Mesenteric fat pad (tissue), 1 donor: ENCODE data around the gene TMEM185B. TPM values are rescaled to one million over a fixed set of nuclear protein-coding genes. Genes with fewer than 3 reads are reported as not detected.
A peak's percentile ranks its signal among the peaks of the same experiment; 100 is the strongest.

ENCODE experiments used
- DNase-seq: peaks from one replicate; pipeline ENCODE4 v3.0.0-alpha.2; 2020; ENCODE audit warnings: low spot score
- total RNA-seq: library from RNA; stranded (reverse); fragmentation: NEBNext Ultra II Directional; extraction: Animal tissue kit (Norgen Biotek cat#: 25700); gene quantifications from one replicate; pipeline ENCODE4 v1.2.1, GENCODE V29; 2021
- donor health status: DM: yes; HTN: yes; CAD: no.

TMEM185B gene
- total RNA-seq, 1 donor from 2014 or later: 20.4 TPM

DNA sequence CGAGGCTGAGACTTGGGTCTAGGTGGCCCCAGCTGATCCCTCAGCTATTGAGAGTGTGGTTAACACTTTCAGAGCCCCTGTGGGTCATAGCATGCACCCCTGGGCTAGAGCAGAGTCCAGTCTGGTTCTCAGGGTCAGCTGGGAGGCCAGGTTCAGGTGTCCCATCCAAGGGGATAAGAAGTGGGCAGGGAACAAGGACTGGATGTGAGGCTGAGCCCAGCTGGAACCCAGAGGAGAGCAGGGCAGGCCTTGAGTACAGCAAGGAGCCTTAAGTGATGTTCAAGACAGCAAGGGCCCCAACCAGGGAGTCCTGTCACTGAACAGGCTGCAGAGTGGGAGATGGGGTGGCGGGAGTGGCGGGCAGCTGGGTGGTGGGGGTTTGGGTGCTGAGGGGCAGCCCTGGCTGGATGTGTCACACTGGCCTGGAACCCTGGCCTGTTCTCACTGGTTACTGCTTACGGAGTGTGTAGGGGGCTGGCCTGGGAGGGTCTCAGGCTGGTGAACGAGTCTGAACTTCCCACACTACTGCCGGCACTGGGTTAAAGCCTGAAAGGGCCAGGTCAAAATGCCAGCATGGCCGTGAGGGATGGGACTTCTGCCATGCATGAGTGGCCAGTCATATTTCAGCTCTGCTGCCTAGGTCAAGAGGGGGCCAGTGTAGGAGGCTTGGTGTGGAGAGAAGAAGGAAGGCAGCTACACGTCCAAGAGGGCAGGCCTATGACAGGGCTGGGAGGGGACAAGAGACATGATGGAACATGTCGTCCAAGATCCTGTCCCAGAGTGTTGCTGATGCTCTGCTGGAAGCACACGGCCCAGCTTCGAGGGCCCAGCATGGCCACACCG is 13.6 kb downstream of the TMEM185B start:
- no peak for DNase-seq

DNA sequence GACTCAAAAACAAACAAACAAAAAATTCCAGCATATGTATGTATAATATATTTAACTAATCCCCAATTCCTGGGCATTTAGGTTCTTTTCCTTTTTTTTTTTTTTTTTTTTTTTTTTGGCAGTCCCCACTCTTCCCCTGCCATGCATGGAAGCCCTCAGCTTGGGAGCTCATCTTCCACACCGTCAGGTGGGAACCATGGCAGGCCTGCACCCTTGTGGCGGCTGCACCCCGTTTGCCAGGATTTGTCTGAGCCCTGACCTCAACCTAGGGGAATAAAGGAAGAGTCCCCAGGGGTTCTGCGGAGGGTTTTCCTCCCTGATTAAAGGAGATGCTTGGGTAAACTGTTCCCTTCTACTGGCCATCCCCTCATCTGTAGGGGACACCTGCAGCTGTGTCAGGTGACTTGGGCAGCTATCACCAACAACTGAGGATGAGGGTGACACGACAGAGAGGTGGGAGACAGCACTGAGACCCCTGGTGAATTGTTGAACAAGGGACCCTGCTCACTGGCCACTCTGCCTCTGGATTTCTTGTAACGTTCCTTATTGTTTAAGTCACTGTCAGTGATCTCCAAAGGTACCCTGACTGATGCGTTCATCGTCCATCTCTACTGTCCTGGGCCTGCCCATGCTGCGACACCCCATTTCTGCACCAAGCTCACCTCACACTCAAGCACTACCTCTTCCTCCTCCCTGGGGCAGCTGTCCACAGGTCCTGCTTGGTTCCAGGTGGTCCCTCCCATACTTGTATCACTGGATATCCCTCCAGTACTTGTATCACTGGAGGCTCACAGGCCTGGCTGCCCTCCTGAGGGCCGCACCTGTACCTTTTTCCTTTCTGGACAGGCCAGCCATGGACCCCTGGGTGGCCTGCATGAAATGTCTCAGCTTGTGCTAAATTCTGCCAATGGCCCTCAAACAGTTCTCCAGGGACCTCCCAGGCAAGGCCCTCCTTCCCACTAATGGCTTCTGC is 14.5 kb downstream of the TMEM185B start:
- no peak for DNase-seq

DNA sequence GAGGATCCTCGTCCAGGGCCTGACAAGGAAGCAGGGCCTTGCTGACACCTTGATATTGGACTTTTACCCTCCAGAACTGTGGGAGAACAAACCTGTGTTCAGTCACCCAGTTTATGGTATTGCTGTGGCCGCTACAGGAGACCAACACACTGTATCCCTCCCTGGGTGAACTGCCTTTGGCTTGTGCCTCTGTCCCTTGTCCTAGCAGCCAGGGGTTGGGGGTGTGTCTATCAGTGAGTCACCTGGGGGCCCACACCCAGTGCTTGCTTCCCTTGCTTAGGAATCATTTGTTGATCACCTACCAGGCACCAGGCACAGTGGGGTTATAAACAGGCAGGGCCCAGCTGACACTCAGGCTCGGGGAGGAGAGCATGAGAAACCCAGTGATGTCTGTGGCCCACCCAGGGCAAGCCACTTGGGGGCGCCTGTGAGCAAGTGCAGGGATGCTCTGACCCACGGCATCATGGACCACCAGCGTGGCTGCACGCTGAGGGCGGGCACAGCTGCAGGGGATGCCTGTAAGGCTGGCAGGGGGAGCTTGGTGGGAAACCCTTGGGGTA is 17.1 kb downstream of the TMEM185B start:
- DNase-seq: no peak

DNA sequence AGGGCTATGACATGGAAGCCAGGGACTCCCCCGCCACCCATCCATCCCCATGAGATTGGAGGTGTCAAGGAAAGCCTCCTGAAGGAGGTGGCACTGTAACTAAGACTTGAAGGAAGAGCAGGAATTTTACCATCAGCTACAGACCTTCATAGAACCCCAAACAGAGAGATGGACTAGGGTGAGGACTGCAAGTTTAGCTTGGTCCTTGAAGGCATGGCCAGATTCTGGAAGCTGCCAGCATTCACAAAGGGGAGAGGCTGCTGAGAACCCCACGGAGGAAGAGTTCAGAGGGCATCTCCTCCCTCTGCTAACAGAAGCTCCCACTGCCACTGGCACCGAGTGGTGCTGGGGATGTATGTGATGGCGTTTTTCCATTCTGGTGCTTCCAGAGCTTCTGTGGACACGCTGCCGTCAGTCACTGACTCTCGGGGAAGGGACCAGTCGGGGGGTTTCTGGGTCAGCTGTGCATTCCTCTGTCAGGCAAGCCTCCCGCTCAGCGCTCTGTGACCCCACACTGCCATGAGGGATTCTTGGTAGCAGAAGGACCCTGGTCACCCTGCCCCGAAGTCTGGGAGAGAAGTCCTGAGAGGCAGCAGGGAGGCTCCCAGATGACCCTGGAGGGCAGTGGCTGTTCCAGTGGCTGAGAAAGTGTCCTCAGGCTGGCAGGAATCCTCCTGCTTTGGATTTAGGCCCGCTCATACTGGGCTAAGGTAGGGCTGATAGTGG is 18.1 kb downstream of the TMEM185B start:
- DNase-seq: no peak

DNA sequence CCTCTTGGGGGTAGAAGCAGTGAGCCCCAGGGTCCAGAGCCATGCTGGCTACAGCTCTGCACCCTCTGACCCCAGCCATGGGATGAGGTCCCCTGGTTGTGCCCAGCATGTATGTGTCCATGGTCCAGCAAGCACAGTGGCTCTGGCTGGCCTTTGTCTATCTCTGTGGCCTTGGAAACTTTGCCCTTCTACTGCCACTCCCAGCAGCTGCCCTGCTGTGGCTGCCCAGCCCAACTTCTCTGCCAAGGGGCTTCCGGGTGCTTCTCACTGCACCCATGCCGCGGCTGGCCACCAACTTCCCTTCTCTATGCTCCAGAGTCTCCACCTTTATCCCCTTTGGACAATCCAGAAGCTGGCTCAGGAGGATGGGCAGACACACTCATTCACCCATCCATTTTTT is 18.8 kb downstream of the TMEM185B start:
- no peak for DNase-seq

DNA sequence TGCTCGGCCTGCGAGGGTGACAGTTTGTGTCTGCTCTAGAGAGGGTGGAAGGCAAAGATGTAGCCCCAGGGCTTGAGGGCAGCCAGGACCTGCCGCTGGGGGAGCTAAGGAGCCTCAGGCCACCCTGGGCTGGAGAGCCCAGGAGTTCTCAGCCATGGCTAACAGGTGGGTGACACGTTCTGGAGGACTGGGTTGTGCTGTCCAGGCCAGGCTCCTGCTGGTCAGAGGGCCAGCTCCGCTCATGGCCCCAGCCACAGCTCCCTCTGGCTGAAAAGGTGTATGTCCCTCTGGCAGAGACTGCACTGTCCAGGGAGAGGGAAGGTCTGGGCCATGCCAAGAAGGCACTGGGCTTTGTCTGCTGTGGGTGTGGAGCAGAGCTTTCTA is 19.2 kb downstream of the TMEM185B start:
- DNase-seq: no peak

DNA sequence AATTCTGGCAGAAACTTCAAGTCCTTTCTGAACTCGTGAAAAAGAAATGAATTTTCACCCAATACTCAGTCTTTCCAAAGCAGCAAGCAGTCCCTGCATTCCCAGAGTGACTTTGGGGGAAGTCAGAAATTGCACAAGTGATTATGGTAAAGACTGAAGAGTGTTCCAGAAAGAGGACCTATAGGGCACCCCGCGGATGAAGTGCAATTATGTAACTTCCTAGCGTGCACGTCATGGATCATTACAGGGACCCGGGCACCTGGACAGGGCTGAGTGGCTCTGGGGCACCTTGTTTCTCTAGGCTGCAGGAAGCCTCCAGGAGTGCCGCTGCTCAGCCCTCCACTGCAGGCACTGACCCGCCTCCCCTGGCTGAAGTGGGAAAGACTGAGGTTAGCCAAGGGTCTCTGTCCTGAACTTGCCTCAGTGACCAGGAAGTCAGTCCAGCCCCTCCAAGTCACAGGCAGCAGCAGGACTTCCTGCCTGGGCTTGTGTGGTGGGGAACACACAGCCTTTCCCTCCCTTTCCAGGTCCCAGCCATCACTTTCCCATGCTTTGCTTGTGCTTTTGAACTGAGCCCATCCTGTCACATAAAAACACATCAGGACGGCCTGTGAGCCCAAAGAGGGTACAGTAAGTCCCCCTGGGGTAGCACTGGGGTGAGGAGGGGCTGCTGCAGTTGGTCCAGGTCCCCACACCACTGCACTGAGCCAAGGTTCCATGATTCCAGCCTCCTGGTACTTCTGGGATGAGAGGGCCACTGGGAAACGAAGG is 19.8 kb downstream of the TMEM185B start:
- peak; percentile 68 for DNase-seq

DNA sequence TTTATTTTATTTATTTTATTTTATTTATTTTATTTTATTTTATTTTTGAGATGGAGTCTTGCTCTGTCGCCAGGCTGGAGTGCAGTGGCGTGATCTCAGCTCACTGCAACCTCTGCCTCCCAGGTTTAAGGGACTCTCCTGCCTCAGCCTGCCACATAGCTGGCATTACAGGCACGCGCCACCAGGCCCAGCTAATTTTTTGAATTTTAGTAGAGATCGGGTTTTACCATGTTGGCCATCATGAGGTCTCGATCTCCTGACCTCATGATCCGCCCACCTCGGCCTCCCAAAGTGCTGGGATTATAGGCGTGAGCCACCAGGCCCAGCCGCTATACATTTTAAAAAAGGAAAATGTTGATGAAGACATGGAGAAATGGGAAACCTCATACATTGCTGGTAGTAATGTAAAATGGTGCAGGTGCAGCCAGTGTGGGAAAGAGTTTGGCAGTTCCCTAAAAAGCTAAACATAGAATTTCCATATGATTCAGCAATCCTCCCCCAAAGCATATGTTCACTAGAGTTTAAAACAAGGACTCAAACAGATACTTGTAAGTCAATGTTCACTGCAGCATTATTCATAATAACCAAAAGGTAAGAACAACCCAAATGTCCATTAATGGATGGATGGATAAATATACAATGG is 23.3 kb downstream of the TMEM185B start:
- DNase-seq: peak; percentile 57

DNA sequence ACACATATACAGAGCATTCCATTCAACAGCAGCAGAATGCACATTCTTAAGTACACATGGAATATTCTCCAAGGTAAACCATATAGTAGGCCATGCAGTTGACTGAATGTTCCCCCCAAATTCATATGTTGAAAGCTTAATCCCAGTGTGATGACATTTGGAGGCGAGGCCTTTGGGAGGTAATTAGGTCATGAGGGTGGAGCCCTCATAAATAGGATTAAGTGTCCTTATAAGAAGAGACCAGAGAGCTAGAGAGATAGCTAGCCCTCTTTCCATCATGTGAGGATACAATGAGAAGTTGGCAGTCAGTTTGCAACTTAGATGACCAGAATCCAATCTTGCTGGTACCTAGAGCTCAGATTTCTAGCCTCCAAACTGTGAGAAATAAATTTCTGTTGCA is 27.6 kb downstream of the TMEM185B start:
- DNase-seq: no peak

DNA sequence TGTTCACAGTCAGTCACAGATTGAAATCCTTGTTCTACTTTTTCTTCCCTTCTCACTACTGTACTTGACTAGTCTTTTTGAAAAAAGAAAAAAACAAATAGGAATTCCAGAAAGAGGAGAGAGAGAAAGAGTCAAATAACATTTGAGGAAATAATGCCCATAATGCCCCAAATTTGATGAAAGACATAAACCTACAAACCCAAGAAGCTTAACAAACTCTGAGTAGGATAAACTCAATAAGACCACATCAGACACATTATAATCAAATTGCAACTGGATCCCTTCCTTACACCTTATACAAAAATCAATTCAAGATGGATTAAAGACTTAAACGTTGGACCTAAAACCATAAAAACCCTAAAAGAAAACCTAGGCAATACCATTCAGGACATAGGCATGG is 30.9 kb downstream of the TMEM185B start:
- no peak for DNase-seq

DNA sequence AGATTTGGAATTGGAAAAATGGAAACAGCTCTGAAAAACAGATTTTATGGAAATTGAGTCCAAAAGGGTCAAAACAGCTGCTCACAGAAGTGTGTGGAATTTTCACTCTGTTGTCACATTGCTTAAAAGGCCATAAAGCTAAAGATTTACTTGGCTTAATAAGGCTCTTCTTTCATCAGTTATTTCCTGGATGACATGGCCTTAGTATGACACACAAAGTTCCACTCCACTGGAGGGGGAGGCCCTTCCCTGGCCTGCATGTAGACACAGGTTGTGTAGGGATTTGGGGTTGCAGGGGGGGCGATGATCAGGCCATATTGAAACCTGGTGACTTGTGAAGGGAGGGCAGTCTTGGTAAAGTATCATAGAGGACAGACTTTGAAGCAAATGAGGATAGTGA is 34.0 kb downstream of the TMEM185B start:
- no peak for DNase-seq

DNA sequence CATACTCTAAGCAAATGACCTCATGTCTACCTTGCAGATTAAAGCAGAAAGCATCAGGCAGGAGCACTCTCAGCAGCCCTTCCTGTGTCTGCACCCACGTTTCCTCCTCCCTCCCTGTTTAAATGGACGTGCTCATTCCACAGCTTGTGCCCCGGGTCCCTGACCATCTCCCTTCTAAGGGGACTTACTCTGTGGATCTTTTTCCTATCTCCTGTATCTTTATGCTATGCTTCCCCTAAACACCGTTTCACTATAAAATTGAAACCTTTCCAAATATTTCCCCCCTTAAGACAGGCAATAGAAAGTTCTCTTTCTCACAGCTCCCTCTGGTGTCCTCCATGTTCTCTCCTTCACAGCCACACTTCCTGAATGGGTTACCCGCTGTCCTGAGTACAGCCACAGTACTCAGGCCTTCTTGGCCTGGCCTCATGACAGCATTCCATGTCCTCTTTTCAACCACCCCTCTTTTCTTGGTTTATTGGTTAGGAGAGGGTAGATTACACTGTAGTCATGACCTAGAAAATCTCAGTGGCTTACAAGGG is 41.1 kb downstream of the TMEM185B start:
- no peak for DNase-seq

DNA sequence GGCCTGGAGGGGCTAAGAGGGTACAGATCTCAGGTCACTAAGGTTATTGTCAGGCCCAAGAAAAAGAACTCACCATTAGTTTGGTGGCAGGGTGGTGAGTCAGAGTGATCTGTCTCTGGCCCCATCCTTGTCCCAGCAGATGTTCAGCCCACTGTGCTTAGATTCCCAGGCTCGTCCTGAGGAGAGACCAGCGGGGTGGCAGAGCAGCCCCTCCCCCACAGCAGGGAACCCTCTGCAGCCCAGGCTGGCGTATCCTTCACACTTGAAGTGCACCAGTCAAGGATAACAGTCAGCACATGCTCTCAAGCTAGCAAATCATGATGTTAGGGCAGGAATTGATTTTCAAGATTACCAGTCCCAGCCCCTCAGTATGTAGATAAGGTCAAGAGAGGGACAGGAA is 43.1 kb downstream of the TMEM185B start:
- no peak for DNase-seq

DNA sequence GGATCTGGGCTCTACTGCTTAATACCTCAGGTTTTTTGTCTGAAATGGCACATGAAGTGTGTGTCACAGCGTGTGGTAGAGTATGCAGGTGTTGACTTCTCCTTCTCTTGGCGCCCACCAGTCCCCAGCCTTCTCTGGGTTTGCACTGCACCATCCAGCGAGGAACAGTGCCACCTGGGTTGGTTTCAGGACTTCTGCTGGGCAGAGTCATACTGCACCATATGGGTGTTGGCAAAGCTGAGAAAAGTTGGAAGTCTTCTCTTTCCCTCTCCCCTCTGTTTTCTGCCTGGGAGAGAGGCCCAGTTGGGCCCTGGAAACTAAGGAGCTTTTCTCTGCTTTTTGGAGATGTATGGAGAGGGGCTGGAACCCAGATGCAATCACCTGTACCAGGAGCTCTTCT is 43.8 kb downstream of the TMEM185B start:
- DNase-seq: no peak

DNA sequence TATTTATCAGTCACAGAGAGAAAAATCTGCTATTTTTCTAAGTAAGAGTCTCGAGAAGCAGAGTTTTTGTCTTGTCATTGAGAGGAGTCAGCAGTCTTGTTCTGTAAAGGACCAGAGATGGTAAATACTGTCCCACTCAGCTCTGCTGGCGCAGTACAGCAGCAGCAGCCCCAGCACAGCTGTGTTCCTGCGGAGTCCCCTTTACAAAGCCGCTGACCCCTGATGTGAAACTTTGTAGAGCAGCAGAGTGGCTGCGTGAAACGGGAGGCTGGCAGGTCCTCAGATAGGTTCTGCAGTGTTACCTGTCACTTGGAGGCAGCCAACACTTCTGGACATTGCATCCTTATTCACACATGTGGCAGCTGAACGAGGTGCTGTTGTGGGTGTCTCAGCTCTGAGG is 45.2 kb downstream of the TMEM185B start:
- no peak for DNase-seq

DNA sequence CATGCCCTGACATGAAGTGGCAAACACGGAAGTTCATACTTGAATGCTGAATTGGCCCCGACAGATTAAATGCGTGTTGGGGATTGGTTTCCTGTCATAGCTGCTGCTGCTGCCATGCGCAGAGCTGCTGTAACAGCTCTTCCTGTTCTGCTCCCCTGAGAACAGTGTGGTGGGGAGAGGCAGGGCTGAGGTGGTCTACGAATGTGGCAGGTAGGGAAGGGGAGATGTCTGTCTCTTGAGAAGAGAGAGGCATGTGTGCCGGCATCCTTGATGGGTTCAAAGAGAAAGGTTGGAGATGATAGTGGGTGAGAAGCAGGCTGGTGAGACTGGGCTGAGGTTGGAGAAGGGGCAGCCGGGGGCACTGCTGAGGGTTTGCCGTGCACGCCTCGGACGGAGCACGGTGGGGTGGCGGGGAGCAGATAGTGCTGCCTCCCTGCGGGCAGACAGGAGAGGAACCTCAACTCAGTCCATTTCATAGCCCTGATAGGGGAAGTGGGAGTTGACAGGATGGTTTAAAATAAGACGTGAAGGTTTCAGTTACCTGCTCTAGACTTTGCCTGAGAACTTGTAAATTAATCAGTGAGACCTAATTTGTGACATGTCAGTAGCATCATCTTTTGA is 46.1 kb downstream of the TMEM185B start:
- DNase-seq: no peak

DNA sequence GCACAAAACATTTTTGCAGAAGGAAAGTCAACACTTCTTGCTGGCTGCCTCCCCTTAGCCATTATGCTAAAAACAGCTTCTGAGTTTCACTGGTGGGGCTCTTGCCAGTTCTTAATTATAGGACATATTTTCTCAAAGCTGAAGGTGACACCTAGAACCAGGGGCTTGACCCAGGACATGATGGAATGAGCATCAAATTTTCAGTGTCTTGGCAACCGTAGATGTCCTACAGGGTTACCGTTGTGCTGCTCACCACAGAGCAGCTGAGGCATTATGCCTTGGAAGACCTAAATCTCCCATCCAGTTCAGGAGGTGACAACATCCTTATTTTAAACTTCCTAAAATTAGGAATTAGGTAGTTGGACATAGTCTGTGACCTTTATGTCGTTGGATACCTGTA is 46.7 kb downstream of the TMEM185B start:
- no peak for DNase-seq

DNA sequence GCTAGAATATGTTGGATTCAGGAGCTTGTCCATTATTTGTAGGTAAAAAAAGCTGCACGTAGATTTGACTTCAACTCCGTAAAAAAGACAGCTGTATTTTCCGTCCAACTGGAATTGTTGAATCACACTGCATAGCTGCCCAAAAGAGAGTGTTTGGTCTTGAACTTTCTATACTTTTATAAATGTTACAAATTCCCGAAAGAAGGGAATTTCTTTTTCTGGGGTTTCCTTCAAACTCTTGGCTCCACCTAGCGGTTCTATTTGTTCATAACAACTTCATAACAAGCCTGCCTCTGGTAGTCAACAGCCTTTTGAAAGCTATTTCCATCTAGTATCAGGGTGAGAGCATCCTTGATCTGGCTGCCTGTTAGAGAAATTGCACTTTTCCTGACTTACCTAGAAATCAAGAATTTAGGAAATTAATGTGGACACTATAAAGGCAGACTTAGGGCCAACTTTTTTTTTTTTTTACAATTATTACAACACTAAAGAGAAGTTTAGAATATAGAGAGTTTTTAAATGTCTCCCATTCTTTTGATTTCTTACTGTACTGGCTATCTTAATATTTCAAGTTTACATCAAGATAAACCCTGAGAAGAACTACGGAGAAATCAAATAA is 48.1 kb downstream of the TMEM185B start:
- no peak for DNase-seq
